Stomach (tissue), 4 donors: Measurements from ENCODE around the gene TBC1D3D.
"Not testable (repeated sequence)": the region's sequence is repeated elsewhere in the genome, so short reads cannot be mapped to it uniquely, and the experiment has no call there.

Experiments used
- EP300 ChIP-seq: sonication (generic); formaldehyde crosslinking; IDR thresholded peaks from one replicate; pipeline ENCODE4 v1.6.1; 2017; ENCODE audit warnings: antibody characterized with exemption
- POLR2A ChIP-seq, 4 donors: fragments of 450-650 bp; IDR thresholded peaks; one replicate each; pipeline ENCODE4 v1.6.1; 2016; ENCODE audit warnings: antibody characterized with exemption in 4 of 4, control low read depth in 2 of 4, mild to moderate bottlenecking in 1 of 4, moderate library complexity in 1 of 4
- POLR2AphosphoS5 ChIP-seq, 3 donors: sonication (generic); formaldehyde crosslinking; IDR thresholded peaks; one replicate each; pipeline ENCODE4 v1.6.1; 2016; ENCODE audit warnings: antibody characterized with exemption in 3 of 3
- TF ChIP-seq, protein P1 (sequence below), 7 experiments: fragments of 450-650 bp in 4 of 7; fragments of 200-600 bp in 3 of 7; sonication (generic) in 3 of 7; IDR thresholded peaks; one replicate each; pipeline ENCODE4 v1.5.1; 2016 to 2019; ENCODE audit warnings: antibody characterized with exemption in 7 of 7, control low read depth in 2 of 7, mild to moderate bottlenecking in 1 of 7

DNA sequence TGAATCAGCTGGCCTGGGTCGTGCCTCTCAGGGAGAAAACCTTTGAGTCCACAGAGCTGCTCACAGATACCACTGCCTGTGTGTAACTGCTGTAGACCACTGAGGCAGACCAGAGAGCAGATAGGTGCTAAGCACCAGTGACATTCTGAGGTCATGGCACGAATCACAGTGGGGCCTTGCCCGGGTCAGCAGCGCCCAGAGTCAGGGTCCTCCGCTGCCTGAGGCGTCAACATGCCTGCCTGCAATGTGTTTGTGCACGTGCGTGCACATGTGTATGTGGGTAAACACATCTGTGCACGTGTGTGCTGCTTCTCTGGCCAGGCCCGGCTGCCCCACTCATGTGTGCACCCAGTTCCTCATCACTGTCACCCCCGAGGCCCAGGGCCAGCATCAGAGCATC lies 14.8 kb upstream of the TBC1D3D start, which contains the start of gene TBC1D3L:
- TF ChIP-seq, protein P1, sequence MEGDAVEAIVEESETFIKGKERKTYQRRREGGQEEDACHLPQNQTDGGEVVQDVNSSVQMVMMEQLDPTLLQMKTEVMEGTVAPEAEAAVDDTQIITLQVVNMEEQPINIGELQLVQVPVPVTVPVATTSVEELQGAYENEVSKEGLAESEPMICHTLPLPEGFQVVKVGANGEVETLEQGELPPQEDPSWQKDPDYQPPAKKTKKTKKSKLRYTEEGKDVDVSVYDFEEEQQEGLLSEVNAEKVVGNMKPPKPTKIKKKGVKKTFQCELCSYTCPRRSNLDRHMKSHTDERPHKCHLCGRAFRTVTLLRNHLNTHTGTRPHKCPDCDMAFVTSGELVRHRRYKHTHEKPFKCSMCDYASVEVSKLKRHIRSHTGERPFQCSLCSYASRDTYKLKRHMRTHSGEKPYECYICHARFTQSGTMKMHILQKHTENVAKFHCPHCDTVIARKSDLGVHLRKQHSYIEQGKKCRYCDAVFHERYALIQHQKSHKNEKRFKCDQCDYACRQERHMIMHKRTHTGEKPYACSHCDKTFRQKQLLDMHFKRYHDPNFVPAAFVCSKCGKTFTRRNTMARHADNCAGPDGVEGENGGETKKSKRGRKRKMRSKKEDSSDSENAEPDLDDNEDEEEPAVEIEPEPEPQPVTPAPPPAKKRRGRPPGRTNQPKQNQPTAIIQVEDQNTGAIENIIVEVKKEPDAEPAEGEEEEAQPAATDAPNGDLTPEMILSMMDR (IDR thresholded peaks at IDR 0.05), result not testable (repeated sequence)
- TF ChIP-seq POLR2A (IDR thresholded peaks at IDR 0.05); POLR2AphosphoS5 (IDR thresholded peaks at IDR 0.05); EP300: not testable (repeated sequence)
